SW480 (cell line): Measurements from ENCODE around the gene GAA.
A peak's percentile ranks its signal among the peaks of the same experiment; 100 is the strongest.
"Not testable (repeated sequence)": the region's sequence is repeated elsewhere in the genome, so short reads cannot be mapped to it uniquely, and the experiment has no call there.

Source experiments
- DNase-seq: peaks from one replicate; pipeline ENCODE4 v3.0.0-alpha.2; 2016; ENCODE audit warnings: low spot score

Gene GAA

GRCh38 chr17:80145076-80146075 lies 44.0 kb downstream of the GAA start:
- DNase-seq: no peak

DNA sequence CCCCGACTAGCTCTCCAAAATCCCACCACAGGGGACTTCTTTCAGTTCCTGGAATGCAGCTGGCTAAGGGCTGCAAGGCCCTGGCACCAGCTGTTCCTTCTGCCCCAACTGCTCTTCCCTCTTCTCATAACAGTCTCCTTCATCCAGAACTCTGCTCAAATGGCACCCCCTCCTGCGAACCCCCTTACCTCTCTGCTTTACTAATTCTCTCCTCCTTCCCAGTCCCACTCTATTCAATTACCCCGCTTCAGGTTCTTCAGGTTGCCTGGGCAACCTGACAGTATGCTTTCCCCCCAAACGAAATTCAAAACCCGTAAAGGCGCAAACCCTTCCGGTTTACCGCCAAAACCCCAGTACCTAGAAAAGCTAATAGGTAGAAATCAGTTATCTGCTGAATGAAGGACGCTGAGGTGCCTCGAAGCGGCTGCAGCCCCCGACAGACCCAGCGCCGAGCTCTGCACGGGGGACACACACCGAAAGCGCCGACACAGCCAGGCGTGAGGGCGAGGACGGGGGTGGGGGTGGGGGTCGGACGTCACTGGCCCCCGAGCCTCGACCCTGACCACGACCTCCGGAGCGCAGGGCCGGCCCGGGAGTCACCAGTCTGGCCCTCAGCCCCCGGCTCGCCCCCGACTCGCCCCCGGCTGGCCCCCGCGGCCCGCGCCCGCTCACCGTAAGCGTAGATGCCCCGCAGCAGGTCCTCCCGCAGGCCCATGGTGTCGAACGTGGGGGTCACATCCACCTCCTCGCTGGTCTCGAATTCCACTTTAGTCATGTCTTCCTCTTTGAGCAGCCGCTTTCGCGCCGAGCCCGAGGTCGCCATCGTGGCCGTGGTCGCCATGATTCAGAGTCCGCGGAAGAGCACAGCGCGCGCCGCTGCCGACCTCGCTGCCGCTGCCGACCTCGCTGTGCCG lies 45.0 kb downstream of the GAA start:
- DNase-seq: no peak

DNA sequence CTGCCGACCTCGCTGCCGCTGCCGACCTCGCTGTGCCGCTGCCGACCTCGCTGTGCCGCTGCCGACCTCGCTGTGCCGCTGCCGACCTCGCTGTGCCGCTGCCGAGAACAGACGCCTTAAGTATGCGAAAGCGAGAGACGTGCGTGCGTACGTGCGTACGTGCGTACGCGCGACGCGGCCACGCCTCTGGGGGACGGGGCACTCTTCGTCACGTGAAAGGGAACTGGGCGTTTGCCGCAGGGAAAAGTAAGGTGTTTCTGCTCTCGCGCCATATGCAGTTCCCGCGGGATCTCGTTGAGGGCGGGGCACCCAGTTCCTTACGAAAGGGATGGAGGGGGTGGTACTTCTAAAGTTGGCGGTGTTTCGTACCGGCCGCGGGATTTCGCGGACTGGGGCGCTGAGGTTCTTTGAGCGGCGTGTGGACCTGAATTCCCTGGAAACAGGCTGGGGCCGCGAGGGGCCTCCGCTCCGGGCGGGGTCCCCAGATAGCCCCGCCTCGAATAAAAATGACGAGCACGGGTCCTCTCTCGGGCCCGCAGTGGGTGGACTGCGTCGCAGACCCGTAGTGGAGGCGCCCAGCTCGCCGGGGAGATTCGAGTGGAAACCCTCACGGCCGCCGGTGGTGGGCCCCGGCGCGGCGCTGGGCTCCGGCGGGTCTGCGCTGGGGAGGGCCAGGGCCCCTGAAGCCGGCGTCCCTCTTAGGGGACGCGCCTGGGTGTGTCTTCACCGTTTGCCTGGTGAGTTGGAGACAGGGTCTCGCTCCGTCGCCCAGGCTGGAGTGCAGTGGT lies 45.8 kb downstream of the GAA start, which contains the start of gene EIF4A3:
Gene EIF4A3, minus strand, starts transcription at position 94 of the 788 bp plus-strand sequence. CDS start 167 bp downstream, outside the sequence.
- DNase-seq: peak; percentile 98

DNA sequence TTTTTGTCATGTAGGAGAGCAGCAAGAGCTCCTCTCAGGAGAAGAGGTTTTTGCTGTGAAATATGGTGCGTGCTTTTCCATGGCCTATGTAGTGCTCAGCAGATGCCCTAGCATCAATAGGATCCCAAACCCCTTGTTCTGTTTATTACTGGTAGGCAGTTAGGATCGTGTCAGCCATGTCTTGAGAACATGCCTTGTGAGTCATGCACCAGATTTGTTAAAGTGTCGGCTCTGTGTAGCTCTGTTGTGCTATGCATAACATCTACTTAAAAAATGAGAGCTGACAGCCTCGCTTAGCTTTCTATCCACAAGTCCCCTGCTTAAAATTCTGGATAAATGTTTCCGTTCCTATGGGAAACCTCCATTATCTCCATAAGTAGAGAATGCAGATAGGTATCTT lies 50.0 kb downstream of the GAA start:
- no peak for DNase-seq

DNA sequence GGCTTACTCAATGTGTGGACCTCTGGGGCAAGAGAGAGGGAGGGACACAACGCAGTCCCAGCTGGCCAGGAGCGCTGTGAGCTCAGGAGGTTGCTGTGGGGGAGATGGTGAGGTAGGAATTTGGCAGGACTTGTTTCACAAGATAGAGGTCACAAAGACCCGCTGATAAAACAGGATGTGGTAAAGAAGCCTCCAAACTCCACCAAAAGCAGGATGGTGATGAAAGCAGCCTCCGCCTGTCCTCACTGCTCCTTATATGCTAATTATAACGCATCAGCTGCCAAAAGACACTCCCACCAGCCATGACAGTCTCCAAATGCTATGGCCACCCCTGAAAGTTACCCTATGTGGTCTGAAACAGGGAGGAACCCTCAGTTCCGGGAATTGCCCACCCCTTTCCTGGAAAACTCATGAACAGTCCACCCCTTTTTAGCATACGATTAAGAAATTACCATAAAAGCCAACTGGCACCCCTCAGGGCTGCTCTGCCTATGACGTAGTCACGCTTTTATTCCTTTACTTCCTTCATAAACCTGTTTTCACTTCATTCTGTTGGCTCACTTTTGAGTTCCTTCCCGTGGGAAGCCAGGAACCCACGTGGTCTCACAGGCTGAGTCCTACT lies 50.8 kb downstream of the GAA start:
- DNase-seq: no peak

DNA sequence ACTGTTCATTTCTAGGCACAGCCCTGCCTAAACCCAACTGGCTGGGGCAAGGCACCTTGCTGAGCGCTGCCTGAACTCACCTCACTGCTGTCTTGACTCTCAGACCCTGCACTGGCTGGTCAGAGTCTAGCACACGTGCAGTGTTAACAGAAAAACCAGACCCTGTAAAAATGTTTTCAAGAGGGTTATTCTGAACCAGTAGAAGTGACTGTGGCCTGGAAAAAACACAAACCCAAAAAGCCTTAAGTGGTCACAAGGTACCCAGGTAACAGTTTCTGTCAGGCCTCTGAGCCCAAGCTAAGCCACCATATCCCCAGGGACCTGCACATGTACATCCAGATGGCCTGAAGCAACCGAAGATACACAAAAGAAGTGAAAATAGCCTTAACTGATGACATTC lies 51.6 kb downstream of the GAA start:
- DNase-seq: no peak

GRCh38 chr17:80154166-80154565 lies 52.8 kb downstream of the GAA start:
- DNase-seq: no peak

DNA sequence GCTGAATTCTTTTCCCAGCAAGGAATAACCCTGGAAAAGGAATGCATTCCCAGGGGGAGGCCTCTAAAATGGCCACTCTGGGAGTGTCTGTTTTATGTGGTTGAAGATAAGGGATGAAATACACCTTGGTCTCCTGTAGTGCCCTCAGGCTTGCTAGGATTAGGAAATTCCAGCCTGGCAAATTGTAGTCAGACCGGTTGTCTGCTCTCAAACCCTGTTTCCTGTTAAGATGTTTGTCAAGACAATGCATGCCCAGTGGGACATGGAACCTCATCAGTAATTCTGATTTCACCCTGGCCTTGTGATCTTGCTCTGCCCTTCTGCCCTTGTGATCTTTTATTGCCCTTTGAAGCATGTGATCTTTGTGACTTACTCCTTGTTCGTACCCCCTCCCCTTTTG lies 54.2 kb downstream of the GAA start:
- not testable (repeated sequence) for DNase-seq

- no peak for DNase-seq
These were observed 57.5 kb downstream of the GAA start for GRCh38 chr17:80158846-80159245.

- no peak for DNase-seq
These were observed 59.2 kb downstream of the GAA start for GRCh38 chr17:80160536-80160935.

DNA sequence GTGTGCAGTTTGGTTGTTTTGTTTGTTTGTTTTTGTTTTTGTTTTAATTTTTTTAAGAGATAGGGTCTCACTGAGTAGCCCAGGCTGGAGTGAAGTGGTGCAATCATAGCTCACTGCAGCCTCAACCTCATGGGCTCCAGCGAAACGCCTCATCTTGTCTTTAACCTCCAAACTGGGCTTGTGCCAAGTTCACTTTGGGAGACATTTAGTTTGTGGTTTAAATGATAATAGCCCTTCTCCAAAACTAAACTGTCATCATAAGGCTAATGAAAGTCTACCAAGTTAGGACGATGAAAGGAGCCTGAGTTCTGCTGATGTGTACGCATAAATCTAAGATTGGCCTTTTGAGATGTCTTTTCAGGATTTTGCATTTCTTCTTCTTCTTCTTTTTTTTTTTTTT lies 62.0 kb downstream of the GAA start:
- no peak for DNase-seq

DNA sequence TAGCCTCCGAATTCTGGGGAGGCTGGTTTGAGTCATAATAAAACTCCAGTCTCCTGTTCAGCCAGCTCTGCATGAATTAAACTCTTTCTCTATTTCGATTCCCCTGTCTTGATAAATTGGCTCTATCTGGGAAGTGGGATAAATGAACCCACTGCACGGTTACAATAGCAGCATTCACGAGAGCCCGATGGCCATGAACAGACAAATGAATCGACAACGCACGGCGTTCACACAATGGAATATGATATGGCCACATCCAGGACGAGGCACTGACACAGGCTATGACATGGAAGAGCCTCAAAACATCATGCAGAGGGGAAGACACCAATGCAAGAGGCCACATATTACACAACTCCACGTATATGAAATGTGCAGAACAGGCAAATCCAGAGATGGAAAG lies 62.8 kb downstream of the GAA start:
- DNase-seq: no peak

DNA sequence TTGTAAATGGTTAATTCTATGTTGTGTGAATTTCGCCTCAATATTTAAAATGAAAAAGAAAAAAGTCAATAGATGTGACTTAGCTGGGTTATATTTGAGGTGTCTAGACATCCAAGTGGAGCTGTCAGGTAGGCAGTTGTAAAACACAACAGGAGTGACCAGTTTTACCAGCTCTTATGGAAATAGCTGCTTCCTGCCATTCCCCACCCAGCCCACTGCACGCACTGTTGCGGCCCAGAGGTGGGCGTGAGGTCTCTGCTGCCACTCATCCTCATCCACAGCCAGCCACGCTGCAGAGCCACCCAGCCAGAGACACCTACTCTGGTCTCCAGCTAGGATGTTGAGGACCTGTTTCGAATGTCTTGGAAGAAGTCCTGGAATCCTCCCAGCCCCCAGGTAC lies 65.1 kb downstream of the GAA start:
- DNase-seq: no peak

DNA sequence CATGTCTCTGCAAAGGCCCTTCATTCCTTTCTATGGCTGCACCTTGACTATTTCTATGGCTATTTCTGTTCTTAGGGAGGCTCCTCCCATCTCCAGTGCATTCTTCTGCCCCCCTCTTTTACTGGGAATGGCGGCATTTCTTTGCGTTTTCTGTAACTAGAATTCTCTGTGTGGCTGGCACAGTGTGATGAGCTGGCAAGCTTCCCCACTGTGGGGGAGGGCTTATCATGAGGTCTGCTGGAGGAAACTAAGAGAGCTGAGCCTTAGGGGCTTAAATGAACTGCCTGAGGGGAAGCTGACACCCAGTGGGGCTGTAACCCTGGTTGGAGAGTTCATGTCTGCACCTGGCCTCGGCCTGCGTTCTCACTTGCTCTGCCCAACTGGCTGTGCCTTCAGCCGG lies 67.0 kb downstream of the GAA start:
- DNase-seq: no peak

GRCh38 chr17:80169107-80169506 lies 67.7 kb downstream of the GAA start:
- no peak for DNase-seq
